Peyer's patch (tissue), 4 donors: ENCODE data around the gene PALS2.

ENCODE experiments used
- CTCF ChIP-seq, 6 experiments: fragments of 450-650 bp in 4 of 6; fragments of 200-600 bp in 2 of 6; sonication (generic) in 1 of 6; IDR thresholded peaks; one replicate each; pipeline ENCODE4 v1.5.1; 2017 to 2019; ENCODE audit warnings: antibody characterized with exemption in 6 of 6, mild to moderate bottlenecking in 3 of 6, moderate library complexity in 1 of 6
- POLR2A ChIP-seq, 2 donors: fragments of 450-650 bp; IDR thresholded peaks; one replicate each; pipeline ENCODE4 v1.5.1; 2017; ENCODE audit warnings: antibody characterized with exemption in 2 of 2, mild to moderate bottlenecking in 2 of 2, moderate library complexity in 2 of 2

- TF ChIP-seq CTCF (IDR thresholded peaks at IDR 0.05), result no peak
- no peak for TF ChIP-seq POLR2A (IDR thresholded peaks at IDR 0.05)
Measured at GRCh38 chr7:24572016-24572392, 1.2 kb upstream of the PALS2 start.
